Endometrium (tissue), 2 donors: Measurements from ENCODE around the gene CRYGN.

ENCODE experiments used
- FAIRE-seq: peaks from 2 replicates; lab custom pipeline; 2012; peaks lifted over from hg19 to GRCh38; lab: Jason Lieb, UNC
- donor health status: control.
- donor health status: control.

CRYGN gene

GRCh38 chr7:151391358-151391730 is 48.6 kb downstream of the CRYGN start:
- no peak for FAIRE-seq

- no peak for FAIRE-seq
These were observed 49.2 kb downstream of the CRYGN start for GRCh38 chr7:151390598-151391357.

- FAIRE-seq = no peak
These were observed 50.0 kb downstream of the CRYGN start for GRCh38 chr7:151389768-151390597.

GRCh38 chr7:151389096-151389767 is 50.7 kb downstream of the CRYGN start:
- no peak for FAIRE-seq

GRCh38 chr7:151388430-151388829 is 51.5 kb downstream of the CRYGN start:
- no peak for FAIRE-seq

- FAIRE-seq = no peak
These were observed 52.0 kb downstream of the CRYGN start for GRCh38 chr7:151388007-151388297.

GRCh38 chr7:151387161-151388006 is 52.6 kb downstream of the CRYGN start:
- FAIRE-seq = no peak

- no peak for FAIRE-seq
These were observed 53.4 kb downstream of the CRYGN start for GRCh38 chr7:151386301-151387160.

GRCh38 chr7:151385626-151386300 is 54.2 kb downstream of the CRYGN start:
- FAIRE-seq = no peak

- FAIRE-seq = no peak
These were observed 54.9 kb downstream of the CRYGN start for GRCh38 chr7:151384776-151385625.

- FAIRE-seq = no peak
These were observed 55.6 kb downstream of the CRYGN start for GRCh38 chr7:151384352-151384697.

GRCh38 chr7:151383638-151384351 is 56.1 kb downstream of the CRYGN start:
- FAIRE-seq = no peak

- FAIRE-seq = no peak
These were observed 57.7 kb downstream of the CRYGN start for GRCh38 chr7:151382079-151382885.

GRCh38 chr7:151381348-151382078 is 58.4 kb downstream of the CRYGN start:
- FAIRE-seq = no peak

GRCh38 chr7:151381098-151381347 is 58.9 kb downstream of the CRYGN start:
- no peak for FAIRE-seq

- no peak for FAIRE-seq
These were observed 59.5 kb downstream of the CRYGN start for GRCh38 chr7:151380199-151381097.
